Neural cell (in vitro differentiated cells): ENCODE data around the gene HLF. TPM values are rescaled to one million over a fixed set of nuclear protein-coding genes. Genes with fewer than 3 reads are reported as not detected.
A peak's percentile ranks its signal among the peaks of the same experiment; 100 is the strongest.

Experiments
- H2AFZ ChIP-seq: fragments of 200-600, 300-800 bp; sonication (generic), shearing (Covaris generic); 2 replicates; pipeline ENCODE4 v1.6.0; 2014; ENCODE audit warnings: low read depth, mild to moderate bottlenecking, antibody characterized with exemption, low read length, moderate library complexity
- H3F3A ChIP-seq: fragments of 200-600 bp; shearing (Covaris generic); 2 replicates; pipeline ENCODE4 v1.6.1; 2016; ENCODE audit warnings: mild to moderate bottlenecking, moderate library complexity, mixed read lengths, antibody characterized with exemption, low read length; ENCODE audit not compliant: insufficient read depth, poor library complexity, severe bottlenecking
- H3K27ac ChIP-seq: fragments of 200-600, 300-800 bp; sonication (generic), shearing (Covaris generic); 2 replicates; pipeline ENCODE4 v1.5.1; 2014; ENCODE audit warnings: mild to moderate bottlenecking, low read length, moderate library complexity
- H3K27me3 ChIP-seq: fragments of 300-800, 200-600 bp; sonication (generic), shearing (Covaris generic); 2 replicates; pipeline ENCODE4 v1.6.0; 2014; ENCODE audit warnings: mild to moderate bottlenecking, low read depth, low read length, moderate library complexity; ENCODE audit not compliant: insufficient read depth
- H3K36me3 ChIP-seq: fragments of 300-800, 200-600 bp; sonication (generic), shearing (Covaris generic); 2 replicates; pipeline ENCODE4 v1.5.1; 2014; ENCODE audit warnings: mild to moderate bottlenecking, antibody characterized with exemption, low read length, moderate library complexity; ENCODE audit not compliant: insufficient read depth
- H3K4me2 ChIP-seq: fragments of 300-800, 200-600 bp; sonication (generic), shearing (Covaris generic); 2 replicates; pipeline ENCODE4 v1.6.0; 2014; ENCODE audit warnings: mild to moderate bottlenecking, low read length
- H3K4me3 ChIP-seq: fragments of 300-800, 200-600 bp; sonication (generic), shearing (Covaris generic); 2 replicates; pipeline ENCODE4 v1.5.1; 2014; ENCODE audit warnings: mild to moderate bottlenecking, low read length, moderate library complexity
- H3K79me2 ChIP-seq: fragments of 200-600 bp; shearing (Covaris generic); replicated peaks from 2 replicates; pipeline ENCODE4 v1.6.0; 2014; ENCODE audit warnings: mild to moderate bottlenecking, low read length, moderate library complexity; ENCODE audit not compliant: insufficient read depth
- H3K9ac ChIP-seq: fragments of 300-800, 200-600 bp; sonication (generic), shearing (Covaris generic); 2 replicates; pipeline ENCODE4 v1.6.1; 2016; ENCODE audit warnings: mild to moderate bottlenecking, low read length, mixed read lengths
- H3K9me2 ChIP-seq: fragments of 200-600 bp; shearing (Covaris generic); 2 replicates; pipeline ENCODE4 v1.6.1; 2016; ENCODE audit warnings: mild to moderate bottlenecking, low read length, mixed read lengths; ENCODE audit not compliant: insufficient read depth
- H3K9me3 ChIP-seq: fragments of 200-600, 300-800 bp; sonication (generic), shearing (Covaris generic); 2 replicates; pipeline ENCODE4 v1.6.1; 2016; ENCODE audit warnings: mild to moderate bottlenecking, mixed run types, low read length, moderate library complexity, mixed read lengths
- H4K20me1 ChIP-seq: fragments of 200-600 bp; shearing (Covaris generic); 2 replicates; pipeline ENCODE4 v1.6.1; 2016; ENCODE audit warnings: mild to moderate bottlenecking, mixed run types; ENCODE audit not compliant: insufficient read depth
- EP300 ChIP-seq: fragments of 450-650 bp; conservative IDR thresholded peaks from 2 replicates; pipeline ENCODE4 v1.6.1; 2014; ENCODE audit warnings: antibody characterized with exemption, mild to moderate bottlenecking, moderate library complexity; ENCODE audit not compliant: poor library complexity, severe bottlenecking
- EZH2 ChIP-seq: fragments of 200-600, 300-800 bp; shearing (Covaris generic), sonication (generic); IDR thresholded peaks from 2 replicates; pipeline ENCODE4 v1.6.1; 2014; ENCODE audit warnings: antibody characterized with exemption, low read length, borderline replicate concordance, mild to moderate bottlenecking; ENCODE audit not compliant: insufficient read depth, poor library complexity, severe bottlenecking
- MXI1 ChIP-seq: fragments of 450-650 bp; conservative IDR thresholded peaks from 2 replicates; pipeline ENCODE4 v1.6.1; 2014; ENCODE audit warnings: antibody characterized with exemption, mild to moderate bottlenecking; ENCODE audit not compliant: poor library complexity, severe bottlenecking
- POLR2AphosphoS5 ChIP-seq: IDR thresholded peaks from 2 replicates; pipeline ENCODE4 v1.6.1; 2012
- RAD21 ChIP-seq: fragments of 450-650 bp; conservative IDR thresholded peaks from 2 replicates; pipeline ENCODE4 v1.6.1; 2014; ENCODE audit warnings: antibody characterized with exemption, mild to moderate bottlenecking, moderate library complexity
- SMC3 ChIP-seq: fragments of 450-650 bp; conservative IDR thresholded peaks from 2 replicates; pipeline ENCODE4 v1.6.1; 2014; ENCODE audit warnings: antibody characterized with exemption, mild to moderate bottlenecking, moderate library complexity; ENCODE audit not compliant: poor library complexity
- TAF1 ChIP-seq: IDR thresholded peaks from 2 replicates; pipeline ENCODE4 v1.6.1; 2012; ENCODE audit warnings: low read depth
- polyA plus RNA-seq: library from polyadenylated mRNA; depleted of rRNA; stranded (reverse); fragments of >200 nt; gene quantifications from 2 replicates; pipeline ENCODE4 v1.2.3, GENCODE V29; 2014
- TF ChIP-seq, protein P1 (sequence below): fragments of 450-650 bp; IDR thresholded peaks from 2 replicates; pipeline ENCODE4 v1.5.1; 2014; ENCODE audit warnings: antibody characterized with exemption, mild to moderate bottlenecking, moderate library complexity; ENCODE audit not compliant: poor library complexity, severe bottlenecking
- TF ChIP-seq, protein P2 (sequence below): IDR thresholded peaks from 2 replicates; pipeline ENCODE4 v1.6.1; 2012; ENCODE audit warnings: borderline replicate concordance

The HLF gene
- polyA plus RNA-seq, 1 donor from 2014 or later = 0.71 TPM

DNA sequence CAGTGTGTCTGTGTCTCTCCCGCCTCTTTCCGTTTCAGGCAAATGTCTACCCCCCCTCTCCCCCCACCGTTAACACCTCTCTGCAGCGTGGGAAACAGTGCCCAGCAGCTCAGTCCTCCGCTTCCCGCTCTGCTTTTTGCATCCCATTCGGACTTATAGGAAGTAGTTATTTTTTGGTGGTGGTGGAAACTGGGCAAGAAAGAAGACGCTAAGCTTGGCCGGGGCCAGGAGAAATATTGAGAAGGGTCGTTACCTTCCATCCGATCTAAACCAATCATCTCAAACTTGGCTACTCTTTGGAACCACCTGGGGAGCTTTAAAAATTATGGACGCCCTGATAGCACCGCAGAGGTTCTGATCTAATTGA, 499 bp upstream of the HLF start:
- Histone ChIP-seq H3K9ac (peak overlapping the region; percentile 14), H2AFZ (no peak overlapping the region), H3K36me3 (no peaks in the 10 kb centered on the region), H3K27me3 (peaks cover 47% of the 10 kb centered on the region), H3K79me2 (no peaks in the 10 kb centered on the region), H3F3A (no peaks in the 10 kb centered on the region), H3K4me2 (peak overlapping the region; percentile 60), H3K4me3 (peak overlapping the region; percentile 65), H3K27ac (no peak overlapping the region), H3K9me3 (no peaks in the 10 kb centered on the region), H4K20me1 (no peaks in the 10 kb centered on the region), H3K9me2 (no peaks in the 10 kb centered on the region)
- no peak for TF ChIP-seq RAD21
- no peak for TF ChIP-seq EZH2
- TF ChIP-seq MXI1 = no peak
- no peak for TF ChIP-seq POLR2AphosphoS5
- no peak for TF ChIP-seq EP300
- TF ChIP-seq SMC3 = no peak
- TF ChIP-seq, protein P1, sequence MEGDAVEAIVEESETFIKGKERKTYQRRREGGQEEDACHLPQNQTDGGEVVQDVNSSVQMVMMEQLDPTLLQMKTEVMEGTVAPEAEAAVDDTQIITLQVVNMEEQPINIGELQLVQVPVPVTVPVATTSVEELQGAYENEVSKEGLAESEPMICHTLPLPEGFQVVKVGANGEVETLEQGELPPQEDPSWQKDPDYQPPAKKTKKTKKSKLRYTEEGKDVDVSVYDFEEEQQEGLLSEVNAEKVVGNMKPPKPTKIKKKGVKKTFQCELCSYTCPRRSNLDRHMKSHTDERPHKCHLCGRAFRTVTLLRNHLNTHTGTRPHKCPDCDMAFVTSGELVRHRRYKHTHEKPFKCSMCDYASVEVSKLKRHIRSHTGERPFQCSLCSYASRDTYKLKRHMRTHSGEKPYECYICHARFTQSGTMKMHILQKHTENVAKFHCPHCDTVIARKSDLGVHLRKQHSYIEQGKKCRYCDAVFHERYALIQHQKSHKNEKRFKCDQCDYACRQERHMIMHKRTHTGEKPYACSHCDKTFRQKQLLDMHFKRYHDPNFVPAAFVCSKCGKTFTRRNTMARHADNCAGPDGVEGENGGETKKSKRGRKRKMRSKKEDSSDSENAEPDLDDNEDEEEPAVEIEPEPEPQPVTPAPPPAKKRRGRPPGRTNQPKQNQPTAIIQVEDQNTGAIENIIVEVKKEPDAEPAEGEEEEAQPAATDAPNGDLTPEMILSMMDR = no peak
- TF ChIP-seq, protein P2, sequence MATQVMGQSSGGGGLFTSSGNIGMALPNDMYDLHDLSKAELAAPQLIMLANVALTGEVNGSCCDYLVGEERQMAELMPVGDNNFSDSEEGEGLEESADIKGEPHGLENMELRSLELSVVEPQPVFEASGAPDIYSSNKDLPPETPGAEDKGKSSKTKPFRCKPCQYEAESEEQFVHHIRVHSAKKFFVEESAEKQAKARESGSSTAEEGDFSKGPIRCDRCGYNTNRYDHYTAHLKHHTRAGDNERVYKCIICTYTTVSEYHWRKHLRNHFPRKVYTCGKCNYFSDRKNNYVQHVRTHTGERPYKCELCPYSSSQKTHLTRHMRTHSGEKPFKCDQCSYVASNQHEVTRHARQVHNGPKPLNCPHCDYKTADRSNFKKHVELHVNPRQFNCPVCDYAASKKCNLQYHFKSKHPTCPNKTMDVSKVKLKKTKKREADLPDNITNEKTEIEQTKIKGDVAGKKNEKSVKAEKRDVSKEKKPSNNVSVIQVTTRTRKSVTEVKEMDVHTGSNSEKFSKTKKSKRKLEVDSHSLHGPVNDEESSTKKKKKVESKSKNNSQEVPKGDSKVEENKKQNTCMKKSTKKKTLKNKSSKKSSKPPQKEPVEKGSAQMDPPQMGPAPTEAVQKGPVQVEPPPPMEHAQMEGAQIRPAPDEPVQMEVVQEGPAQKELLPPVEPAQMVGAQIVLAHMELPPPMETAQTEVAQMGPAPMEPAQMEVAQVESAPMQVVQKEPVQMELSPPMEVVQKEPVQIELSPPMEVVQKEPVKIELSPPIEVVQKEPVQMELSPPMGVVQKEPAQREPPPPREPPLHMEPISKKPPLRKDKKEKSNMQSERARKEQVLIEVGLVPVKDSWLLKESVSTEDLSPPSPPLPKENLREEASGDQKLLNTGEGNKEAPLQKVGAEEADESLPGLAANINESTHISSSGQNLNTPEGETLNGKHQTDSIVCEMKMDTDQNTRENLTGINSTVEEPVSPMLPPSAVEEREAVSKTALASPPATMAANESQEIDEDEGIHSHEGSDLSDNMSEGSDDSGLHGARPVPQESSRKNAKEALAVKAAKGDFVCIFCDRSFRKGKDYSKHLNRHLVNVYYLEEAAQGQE = no peak
- TF ChIP-seq TAF1 = no peak

DNA sequence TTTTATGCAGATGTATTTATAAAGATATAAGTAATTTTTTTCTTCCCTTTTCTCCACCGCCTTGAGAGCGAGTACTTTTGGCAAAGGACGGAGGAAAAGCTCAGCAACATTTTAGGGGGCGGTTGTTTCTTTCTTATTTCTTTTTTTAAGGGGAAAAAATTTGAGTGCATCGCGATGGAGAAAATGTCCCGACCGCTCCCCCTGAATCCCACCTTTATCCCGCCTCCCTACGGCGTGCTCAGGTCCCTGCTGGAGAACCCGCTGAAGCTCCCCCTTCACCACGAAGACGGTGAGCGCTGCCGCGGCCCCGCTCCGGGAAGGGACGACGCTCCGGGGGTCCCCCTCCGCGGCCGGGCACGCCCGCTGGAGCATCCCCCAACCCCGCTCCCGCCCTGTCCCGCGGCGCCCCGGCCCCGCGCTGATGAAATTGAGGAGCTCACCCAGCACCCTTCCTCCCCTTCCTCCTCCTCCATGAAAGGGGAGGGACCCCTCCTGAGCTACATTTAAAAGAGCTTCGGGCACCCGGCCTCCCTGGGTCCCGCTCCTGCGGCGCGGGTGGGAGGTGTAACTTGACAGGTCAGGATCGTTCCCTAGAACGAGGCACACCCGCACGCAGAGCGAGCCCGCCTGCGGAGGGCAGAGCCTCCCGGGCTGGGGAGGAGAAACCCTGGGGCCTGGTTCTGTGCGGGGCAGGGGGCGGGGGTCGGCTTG, 706 bp downstream of the HLF start:
- no peaks in the 10 kb centered on the region for H4K20me1 ChIP-seq
- H3K36me3 ChIP-seq = no peaks in the 10 kb centered on the region
- H3K27ac ChIP-seq = no peak overlapping the region
- H2AFZ ChIP-seq = no peak overlapping the region
- no peaks in the 10 kb centered on the region for H3F3A ChIP-seq
- no peaks in the 10 kb centered on the region for H3K79me2 ChIP-seq
- H3K9ac ChIP-seq = peak overlapping the region; percentile 50
- peaks cover 47% of the 10 kb centered on the region for H3K27me3 ChIP-seq
- peak overlapping the region; percentile 42 for H3K4me2 ChIP-seq
- H3K9me3 ChIP-seq = no peaks in the 10 kb centered on the region
- H3K9me2 ChIP-seq = no peaks in the 10 kb centered on the region
- peak overlapping the region; percentile 65 for H3K4me3 ChIP-seq
- TF ChIP-seq, protein P1 = no peak
- TF ChIP-seq MXI1 (no peak), SMC3 (no peak), RAD21 (no peak), EZH2 (no peak), TAF1 (no peak), POLR2AphosphoS5 (no peak), EP300 (no peak)
- TF ChIP-seq, protein P2 = no peak
